GM18517 (cell line): Measurements from ENCODE around the gene MRPS12.

Experiments
- ATAC-seq: cut with Tn5 transposase; IDR thresholded peaks from one replicate; pipeline ENCODE4 v1.9.1; 2021; ENCODE audit warnings: mild to moderate bottlenecking, moderate library complexity; ENCODE audit not compliant: unreplicated experiment

The MRPS12 gene

GRCh38 chr19:38910488-38910887 is 20.3 kb upstream of the MRPS12 start:
- ATAC-seq = no peak

GRCh38 chr19:38911388-38912001 is 19.2 kb upstream of the MRPS12 start:
- no peak for ATAC-seq

GRCh38 chr19:38912600-38913514 is 17.9 kb upstream of the MRPS12 start:
- ATAC-seq = no peak

- no peak for ATAC-seq
Observed at GRCh38 chr19:38913958-38914357, 16.8 kb upstream of the MRPS12 start.

GRCh38 chr19:38915329-38916321 is 15.1 kb upstream of the MRPS12 start:
- no peak for ATAC-seq

- ATAC-seq = no peak
Observed at GRCh38 chr19:38917516-38917915, 13.2 kb upstream of the MRPS12 start.

GRCh38 chr19:38917921-38918491 is 12.7 kb upstream of the MRPS12 start:
- no peak for ATAC-seq

- ATAC-seq = no peak
Observed at GRCh38 chr19:38918526-38918925, 12.2 kb upstream of the MRPS12 start.

GRCh38 chr19:38919837-38920601 is 10.7 kb upstream of the MRPS12 start:
- ATAC-seq = no peak

GRCh38 chr19:38920602-38921419 is 9.9 kb upstream of the MRPS12 start:
- ATAC-seq = no peak

GRCh38 chr19:38921420-38922274 is 9.1 kb upstream of the MRPS12 start:
- no peak for ATAC-seq

- ATAC-seq = no peak
Observed at GRCh38 chr19:38922482-38922881, 8.3 kb upstream of the MRPS12 start.

GRCh38 chr19:38924388-38924787 is 6.4 kb upstream of the MRPS12 start:
- ATAC-seq = no peak

- ATAC-seq = no peak
Observed at GRCh38 chr19:38928391-38929001, 2.2 kb upstream of the MRPS12 start.

- ATAC-seq = peak; percentile 71
Observed at GRCh38 chr19:38929929-38930775, 592 bp upstream of the MRPS12 start, which contains the start of gene SARS2. SARS2 (minus strand) TSS chr19:38930763; CDS start chr19:38930736, 27 bp downstream.

GRCh38 chr19:38931521-38931793 is 713 bp downstream of the MRPS12 start:
- ATAC-seq = no peak
